SW480 (cell line): ENCODE results near the gene FDXACB1.

Source experiments
- DNase-seq: peaks from one replicate; pipeline ENCODE4 v3.0.0-alpha.2; 2016; ENCODE audit warnings: low spot score

The FDXACB1 gene

GRCh38 chr11:111841370-111842053 lies 37.5 kb downstream of the FDXACB1 start:
- peak; percentile 71 for DNase-seq

GRCh38 chr11:111840143-111840542 lies 38.8 kb downstream of the FDXACB1 start:
- DNase-seq = no peak

- DNase-seq = no peak
These were observed 40.9 kb downstream of the FDXACB1 start for GRCh38 chr11:111838054-111838453.

GRCh38 chr11:111837366-111837891 lies 41.5 kb downstream of the FDXACB1 start:
- DNase-seq = no peak

- DNase-seq = peak; percentile 7
These were observed 42.2 kb downstream of the FDXACB1 start for GRCh38 chr11:111836721-111837120.

- no peak for DNase-seq
These were observed 42.8 kb downstream of the FDXACB1 start for GRCh38 chr11:111836162-111836561.

- DNase-seq = no peak
These were observed 43.3 kb downstream of the FDXACB1 start for GRCh38 chr11:111835665-111836064.

GRCh38 chr11:111834432-111835163 lies 44.4 kb downstream of the FDXACB1 start:
- no peak for DNase-seq

- no peak for DNase-seq
These were observed 45.4 kb downstream of the FDXACB1 start for GRCh38 chr11:111833524-111833923.

GRCh38 chr11:111829185-111829968 lies 49.6 kb downstream of the FDXACB1 start:
- DNase-seq = no peak

- DNase-seq = no peak
These were observed 52.5 kb downstream of the FDXACB1 start for GRCh38 chr11:111826322-111826950.
